NB4 (cell line): ENCODE data around the gene MCC.

Experiments used
- CTCF ChIP-seq: IDR thresholded peaks from one replicate; pipeline ENCODE4 v1.5.1; 2012; ENCODE audit warnings: low read depth, low read length
- MAX ChIP-seq: IDR thresholded peaks from 2 replicates; pipeline ENCODE4 v1.6.1; 2011; ENCODE audit warnings: low read depth, low read length
- MYC ChIP-seq: IDR thresholded peaks from 2 replicates; pipeline ENCODE4 v1.6.1; 2011; ENCODE audit warnings: low read depth, low read length
- POLR2A ChIP-seq: IDR thresholded peaks from 2 replicates; pipeline ENCODE4 v1.6.1; 2011; ENCODE audit warnings: mild to moderate bottlenecking; ENCODE audit not compliant: insufficient read length; ENCODE audit errors: extremely low read depth

- TF ChIP-seq CTCF (no peak), MYC (no peak), POLR2A (no peak), MAX (no peak)
Observed at GRCh38 chr5:113119246-113119924, 368.9 kb downstream of the MCC start.
